Left renal cortex interstitium (tissue), 4 donors: Measurements from ENCODE around the gene EGLN1. TPM values are rescaled to one million over a fixed set of nuclear protein-coding genes. Genes with fewer than 3 reads are reported as not detected.

Source experiments
- DNase-seq, 4 donors: peaks; one replicate each; pipeline ENCODE4 v3.0.0-alpha.2; 2013; ENCODE audit warnings: low read depth in 4 of 4, low spot score in 2 of 4, missing footprints in 1 of 4
- polyA plus RNA-seq, 4 donors: library from polyadenylated mRNA; unstranded; fragments of 120-200 nt; gene quantifications; one replicate each; pipeline ENCODE4 v1.2.1, GENCODE V29; 2013; ENCODE audit not compliant: insufficient read length in 4 of 4

The EGLN1 gene
- polyA plus RNA-seq, 4 donors = 31.8 to 44.2 (median 38.0) TPM

GRCh38 chr1:231422798-231423309 lies 767 bp upstream of the EGLN1 start:
- DNase-seq = no peak

- no peak for DNase-seq
These were observed 529 bp downstream of the EGLN1 start for GRCh38 chr1:231421546-231421970.

GRCh38 chr1:231420959-231421545 lies 1.0 kb downstream of the EGLN1 start:
- DNase-seq = no peak

GRCh38 chr1:231420299-231420958 lies 1.7 kb downstream of the EGLN1 start:
- no peak for DNase-seq

- DNase-seq = no peak
These were observed 2.3 kb downstream of the EGLN1 start for GRCh38 chr1:231419738-231420298.

- DNase-seq = no peak
These were observed 2.9 kb downstream of the EGLN1 start for GRCh38 chr1:231419147-231419546.

- DNase-seq = no peak
These were observed 3.4 kb downstream of the EGLN1 start for GRCh38 chr1:231418741-231419107.

GRCh38 chr1:231418101-231418740 lies 3.9 kb downstream of the EGLN1 start:
- no peak for DNase-seq

GRCh38 chr1:231417513-231417912 lies 4.6 kb downstream of the EGLN1 start:
- DNase-seq = no peak

- DNase-seq = no peak
These were observed 5.2 kb downstream of the EGLN1 start for GRCh38 chr1:231416901-231417300.

GRCh38 chr1:231415018-231415583 lies 7.0 kb downstream of the EGLN1 start:
- no peak for DNase-seq

GRCh38 chr1:231414260-231415016 lies 7.6 kb downstream of the EGLN1 start:
- DNase-seq = no peak

GRCh38 chr1:231413749-231414082 lies 8.4 kb downstream of the EGLN1 start:
- no peak for DNase-seq

- no peak for DNase-seq
These were observed 11.0 kb downstream of the EGLN1 start for GRCh38 chr1:231411036-231411531.

- no peak for DNase-seq
These were observed 12.0 kb downstream of the EGLN1 start for GRCh38 chr1:231410036-231410612.

GRCh38 chr1:231408528-231409094 lies 13.5 kb downstream of the EGLN1 start:
- no peak for DNase-seq

- no peak for DNase-seq
These were observed 14.3 kb downstream of the EGLN1 start for GRCh38 chr1:231407547-231408396.

GRCh38 chr1:231407049-231407448 lies 15.0 kb downstream of the EGLN1 start:
- DNase-seq = no peak

- no peak for DNase-seq
These were observed 17.8 kb downstream of the EGLN1 start for GRCh38 chr1:231404318-231404717.
